ENCODE measurements around the gene HLA-DRB1.
A peak's percentile ranks its signal among the peaks of the same experiment; 100 is the strongest.
"Not testable (repeated sequence)": the region's sequence is repeated elsewhere in the genome, so short reads cannot be mapped to it uniquely, and the experiment has no call there.

HLA-DRB1 gene

DNA sequence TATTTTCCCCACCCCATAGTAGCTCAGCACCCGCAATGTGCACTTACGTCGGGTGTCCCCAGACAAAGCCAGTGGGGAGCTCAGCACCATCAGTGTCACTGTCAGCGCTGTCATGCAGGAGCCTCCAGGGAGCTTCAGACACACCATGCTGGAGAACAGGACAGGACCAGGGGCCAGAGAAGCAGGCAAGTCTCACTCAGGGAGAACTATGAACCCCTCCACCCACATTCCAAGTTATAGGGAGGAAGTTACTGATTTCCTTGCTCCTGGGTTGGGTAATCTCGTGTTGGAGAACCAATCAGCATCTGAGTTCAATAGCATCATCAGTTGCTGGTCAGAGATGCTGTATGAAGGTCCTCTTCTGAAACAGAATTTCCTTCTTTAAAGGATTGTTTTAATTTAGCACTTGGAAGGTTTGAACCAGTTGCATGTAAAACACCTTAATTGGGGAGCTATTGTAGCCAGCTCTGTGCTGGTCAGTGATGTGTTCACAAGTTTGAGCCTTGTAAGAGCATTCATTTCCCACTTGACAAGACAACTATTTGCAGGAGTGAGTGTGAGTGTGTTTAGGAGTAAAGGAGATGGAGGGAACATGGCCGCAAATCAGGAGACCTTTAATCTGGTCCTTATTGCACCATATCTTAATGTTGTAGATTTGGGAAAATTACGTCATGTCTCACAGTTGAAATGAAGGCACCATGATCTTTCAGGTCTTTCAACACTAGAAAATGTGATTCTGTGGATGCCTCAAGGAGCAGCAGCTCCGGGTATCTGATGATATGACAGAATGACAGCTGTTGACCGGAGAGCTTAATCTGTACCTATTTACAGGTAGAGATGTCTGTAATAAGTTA lies at the start of gene HLA-DRB1:
Gene HLA-DRB1 (minus strand): TSS at position 253 of the 854 bp plus-strand sequence. CDS start 106 bp downstream, at position 147.
- DNase-seq, result no peak

DNA sequence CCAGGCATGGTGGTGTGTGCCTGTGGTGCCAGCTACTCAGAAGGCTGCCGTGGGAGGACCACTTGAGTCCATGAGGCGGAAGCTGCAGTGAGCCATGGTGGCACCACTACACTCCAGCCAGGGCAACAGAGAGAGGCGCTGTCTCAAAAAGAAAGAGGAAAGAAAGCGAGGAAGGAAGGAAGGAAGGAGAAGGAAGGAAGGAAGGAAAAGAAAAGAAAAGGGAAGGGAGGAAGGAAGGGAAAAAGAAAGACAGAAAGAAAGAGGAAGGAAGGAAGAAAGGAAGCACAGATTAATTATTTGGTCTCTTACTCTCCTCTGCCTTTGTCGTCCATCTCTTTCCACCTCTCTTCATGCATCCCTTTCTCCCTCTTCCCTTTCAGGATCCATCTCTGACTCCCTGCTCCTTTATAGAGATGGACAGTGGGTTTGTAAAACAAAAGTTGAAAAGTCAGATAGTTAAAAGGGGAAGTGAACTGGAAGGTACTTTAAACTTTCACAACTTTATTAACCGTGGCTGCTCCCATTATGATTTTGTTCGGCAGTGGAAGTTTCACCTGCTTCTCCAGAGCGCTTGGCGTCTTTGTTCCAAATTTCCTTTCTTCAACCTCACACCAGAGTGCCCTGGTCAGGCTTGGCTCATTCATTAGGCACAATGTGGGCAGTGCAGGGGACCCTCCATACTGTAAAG lies 49.0 kb upstream of the HLA-DRB1 start:
- no peak for DNase-seq

DNA sequence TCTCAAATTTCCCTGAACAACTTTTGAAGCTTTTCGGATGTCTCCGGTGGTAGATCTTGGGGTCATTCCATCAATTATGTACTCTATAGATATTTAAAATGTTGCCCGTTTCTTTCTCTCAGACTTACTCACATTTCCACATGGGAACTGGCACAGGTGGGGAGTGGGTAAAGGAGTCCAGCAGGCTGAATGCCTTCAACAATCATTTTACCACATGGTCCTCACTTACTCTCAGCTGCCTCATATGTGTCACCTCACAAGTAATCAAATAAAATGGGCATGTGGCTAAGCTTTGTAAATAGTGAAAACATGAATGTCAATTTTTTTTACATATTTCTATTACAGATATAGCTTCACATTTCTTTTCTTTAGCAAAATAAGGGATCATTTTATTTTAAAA lies 48.2 kb upstream of the HLA-DRB1 start:
- DNase-seq, result no peak

DNA sequence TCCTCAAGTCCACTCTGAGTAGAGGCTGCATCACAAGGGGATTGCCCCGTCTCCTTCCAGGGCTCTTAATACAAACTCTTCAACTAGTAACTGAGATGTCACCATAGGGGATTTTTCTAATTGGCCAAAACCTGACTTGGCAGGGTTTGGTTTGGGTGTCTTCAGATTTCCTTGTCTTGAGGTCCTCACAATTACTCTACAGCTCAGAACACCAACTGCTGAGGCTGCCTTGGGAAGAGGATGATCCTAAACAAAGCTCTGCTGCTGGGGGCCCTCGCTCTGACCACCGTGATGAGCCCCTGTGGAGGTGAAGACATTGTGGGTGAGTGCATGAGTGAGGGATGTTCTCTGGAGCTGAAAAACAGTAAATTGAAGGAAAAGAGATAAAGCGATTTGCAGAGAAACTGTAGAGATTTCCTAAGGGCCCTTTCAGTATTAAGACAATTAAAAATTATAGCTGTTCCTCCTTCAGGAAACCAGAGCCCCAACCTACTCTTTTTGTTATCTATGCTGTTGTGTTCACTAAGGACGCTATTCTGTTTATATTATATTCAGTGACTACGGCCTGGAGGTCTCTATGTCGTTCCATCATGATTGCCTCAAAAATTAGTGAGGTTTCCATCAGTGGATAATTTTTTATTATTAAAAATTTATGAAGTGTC lies 47.7 kb upstream of the HLA-DRB1 start, which contains the start of gene HLA-DQA1:
Gene HLA-DQA1 (plus strand): TSS at position 188 of the 662 bp plus-strand sequence. CDS start 53 bp downstream, at position 241.
- no peak for DNase-seq

DNA sequence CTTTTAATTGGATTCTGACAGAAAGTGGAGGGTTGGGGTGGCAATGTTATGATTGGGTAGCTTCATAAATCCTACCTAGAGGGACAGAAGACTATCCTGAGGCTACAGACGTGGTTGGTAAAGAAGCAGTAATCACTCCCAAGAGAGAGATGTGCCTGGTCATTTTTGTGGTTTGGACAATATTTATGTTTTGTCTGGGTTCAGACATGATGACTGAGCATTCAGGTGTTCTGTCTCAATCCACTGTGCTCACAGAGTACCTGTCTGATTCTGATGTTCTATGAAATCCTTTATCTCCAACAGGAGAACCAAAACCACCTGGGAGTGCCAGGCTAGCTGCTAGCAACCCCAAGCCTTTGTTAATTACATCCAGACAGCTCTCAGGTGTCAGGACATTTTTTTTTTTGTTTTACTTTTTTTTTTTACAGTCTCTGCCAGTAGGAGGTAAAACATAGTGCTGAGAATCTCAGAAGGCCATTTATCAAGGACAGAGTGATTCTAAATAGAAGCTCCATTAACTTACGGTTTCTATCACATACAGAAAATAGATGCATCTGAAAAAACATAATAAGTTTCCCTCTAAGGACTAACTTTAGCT lies 46.0 kb upstream of the HLA-DRB1 start:
- DNase-seq, result no peak

DNA sequence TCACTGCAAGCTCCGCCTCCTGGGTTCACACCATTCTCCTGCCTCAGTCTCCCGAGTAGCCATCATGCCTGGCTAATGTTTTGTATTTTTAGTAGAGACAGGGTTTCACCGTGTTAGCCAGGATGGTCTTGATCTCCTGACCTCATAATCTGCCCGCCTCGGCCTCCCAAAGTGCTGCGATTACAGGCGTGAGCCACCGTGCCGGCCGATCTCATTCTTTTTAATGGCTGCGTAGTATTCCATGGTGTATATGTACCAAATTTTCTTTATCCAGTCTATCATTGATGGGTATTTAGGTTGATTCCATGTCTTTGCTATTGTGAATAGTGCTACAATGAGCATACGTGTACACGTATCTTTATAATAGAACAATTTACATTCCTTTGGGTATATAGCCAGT lies 40.1 kb upstream of the HLA-DRB1 start:
- DNase-seq, result not testable (repeated sequence)

DNA sequence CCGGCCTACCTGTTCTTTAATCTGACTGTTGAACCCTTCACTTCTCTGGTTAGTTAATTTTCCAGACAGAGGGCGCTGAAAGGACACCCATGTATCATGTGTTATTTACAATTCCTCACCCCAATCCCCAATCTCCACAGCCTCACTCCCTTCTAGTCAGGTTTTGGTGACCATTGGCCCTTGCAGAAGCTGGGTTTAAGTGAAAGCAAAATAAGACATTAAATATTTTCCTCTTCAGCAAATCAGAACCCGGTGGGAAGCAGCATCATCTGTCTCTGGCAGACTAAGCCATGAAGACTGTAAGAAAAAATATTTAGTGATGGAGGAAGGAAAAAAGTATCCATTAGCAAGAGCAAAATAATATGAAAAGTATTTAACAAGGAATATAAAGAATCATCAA lies 38.2 kb upstream of the HLA-DRB1 start:
- DNase-seq, result no peak

DNA sequence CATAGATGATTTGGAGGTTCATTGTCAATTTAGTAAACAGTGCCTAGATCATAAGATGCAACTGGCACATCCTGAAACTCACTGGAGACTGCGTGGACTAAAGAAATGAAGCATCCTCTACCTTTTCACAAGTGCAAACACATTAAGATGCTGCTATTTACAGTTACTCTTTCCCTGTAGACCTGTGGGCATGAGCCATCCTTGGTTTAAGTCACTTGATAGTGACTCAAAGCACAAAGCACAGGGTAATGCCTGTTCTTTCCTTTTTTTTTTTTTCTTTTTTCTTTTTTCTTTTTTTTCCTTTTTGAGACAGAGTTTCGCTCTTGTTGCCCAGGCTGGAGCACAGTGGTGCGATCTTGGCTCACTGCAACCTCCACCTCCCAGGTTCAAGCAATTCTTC lies 37.6 kb upstream of the HLA-DRB1 start:
- no peak for DNase-seq

DNA sequence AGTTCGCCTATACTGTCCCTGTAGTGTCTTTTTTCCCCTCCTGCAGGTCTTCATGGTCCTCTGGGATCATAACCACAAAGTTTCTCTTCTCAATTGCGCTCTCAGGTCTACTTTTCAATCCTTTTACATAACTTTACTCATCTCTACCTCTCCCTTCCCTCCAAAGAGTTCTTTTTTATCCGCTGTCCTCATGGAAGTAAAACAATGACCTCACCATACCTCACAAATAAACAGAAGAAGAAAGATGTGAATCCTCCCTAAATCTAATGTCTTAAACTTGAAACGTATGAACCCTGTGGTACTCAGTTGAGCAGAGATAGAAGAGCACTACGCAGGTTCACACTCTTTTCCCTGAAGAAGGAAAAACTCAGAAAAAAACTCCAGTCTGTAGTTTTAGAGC lies 35.5 kb upstream of the HLA-DRB1 start:
- no peak for DNase-seq

DNA sequence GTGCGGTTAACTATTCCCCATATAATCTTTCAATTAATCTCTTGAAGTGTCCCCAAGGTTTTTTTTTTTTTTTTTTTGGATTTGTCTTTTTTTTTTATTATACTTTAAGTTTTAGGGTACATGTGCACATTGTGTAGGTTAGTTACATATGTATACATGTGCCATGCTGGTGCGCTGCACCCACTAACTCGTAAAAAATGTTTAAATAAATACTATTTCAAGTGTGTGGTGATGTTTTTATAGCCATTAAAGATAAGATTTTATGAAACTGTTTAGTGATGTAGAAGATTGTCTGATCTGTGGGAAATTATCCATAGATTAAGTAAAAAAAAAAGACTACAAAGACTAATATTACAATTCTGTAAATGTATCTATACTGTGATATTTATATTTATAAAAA lies 34.9 kb upstream of the HLA-DRB1 start:
- no peak for DNase-seq

DNA sequence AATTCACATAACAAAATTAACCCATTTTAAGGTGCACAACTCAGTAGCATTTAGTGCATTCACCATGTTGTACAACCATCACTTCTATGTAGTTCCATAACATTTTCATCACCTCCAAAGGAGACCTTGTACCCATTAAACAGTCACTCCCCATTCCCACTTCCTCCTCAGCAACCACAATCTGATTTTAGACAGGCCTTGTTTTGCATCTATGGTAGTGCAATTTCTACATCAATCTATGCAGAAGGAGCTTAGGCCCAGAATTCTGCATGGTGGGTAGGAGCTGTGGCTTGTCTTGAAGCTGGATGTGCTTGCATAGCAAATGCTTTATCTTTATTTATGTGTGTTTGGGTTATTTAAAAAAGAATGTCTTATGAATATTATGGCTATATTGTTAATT lies 34.0 kb upstream of the HLA-DRB1 start:
- no peak for DNase-seq

DNA sequence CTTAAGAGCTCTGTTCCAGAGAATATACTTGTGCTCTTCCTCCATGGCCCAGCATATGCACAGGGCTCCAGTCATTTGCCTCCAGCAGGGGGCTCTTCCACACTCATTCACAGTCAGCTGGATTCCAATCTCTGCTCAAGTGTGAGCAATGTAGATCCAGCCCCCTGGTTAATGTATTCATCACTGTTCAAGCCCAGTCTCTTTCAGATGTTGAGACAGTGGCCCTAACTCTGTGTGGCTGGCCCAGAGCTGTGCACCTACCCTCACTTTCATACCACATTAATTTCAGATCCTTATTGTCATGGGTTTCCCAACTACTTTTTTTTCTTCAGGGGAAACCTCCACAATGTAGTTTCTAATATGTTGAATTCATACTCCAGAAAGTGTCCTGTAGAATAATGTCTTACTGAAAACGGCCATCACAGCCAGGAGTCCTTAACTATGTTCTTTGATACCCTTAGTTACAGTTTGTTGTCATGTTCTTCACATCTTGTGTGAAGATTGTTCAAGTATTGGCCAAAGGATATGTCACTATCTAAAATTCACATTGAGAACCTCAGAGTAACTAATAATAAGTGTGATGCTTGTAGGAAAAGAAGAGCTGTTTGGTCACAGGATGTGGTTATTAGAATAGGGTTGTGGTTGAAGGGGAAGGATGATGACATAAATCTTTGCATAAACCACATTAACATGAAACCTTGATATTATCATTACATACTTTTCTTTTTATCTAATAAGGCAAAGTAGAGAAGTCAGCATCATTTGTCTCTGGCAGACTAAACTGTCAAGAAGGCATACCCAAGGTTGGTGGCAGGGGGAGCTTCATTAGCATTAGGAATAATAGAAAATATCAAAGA lies 33.1 kb upstream of the HLA-DRB1 start:
- DNase-seq, result no peak

DNA sequence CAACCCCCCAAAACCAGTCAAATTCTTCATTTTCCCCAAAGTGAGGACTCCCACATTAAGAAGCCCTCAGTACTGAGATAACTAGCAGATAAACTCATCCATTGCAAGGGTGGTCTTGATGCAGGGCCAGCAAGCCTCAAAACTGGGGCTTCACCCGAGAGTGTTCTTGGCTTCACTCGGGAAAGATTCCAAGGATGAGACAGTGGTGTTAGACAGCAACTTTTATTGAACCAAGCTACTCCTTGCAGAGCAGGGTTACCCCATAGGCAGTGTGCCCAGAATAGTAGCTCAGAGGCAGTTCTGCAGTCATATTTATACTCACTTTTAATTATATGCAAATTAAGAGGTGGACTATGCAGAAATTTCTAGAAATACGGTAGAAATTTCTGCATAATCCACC lies 31.7 kb upstream of the HLA-DRB1 start:
- no peak for DNase-seq

DNA sequence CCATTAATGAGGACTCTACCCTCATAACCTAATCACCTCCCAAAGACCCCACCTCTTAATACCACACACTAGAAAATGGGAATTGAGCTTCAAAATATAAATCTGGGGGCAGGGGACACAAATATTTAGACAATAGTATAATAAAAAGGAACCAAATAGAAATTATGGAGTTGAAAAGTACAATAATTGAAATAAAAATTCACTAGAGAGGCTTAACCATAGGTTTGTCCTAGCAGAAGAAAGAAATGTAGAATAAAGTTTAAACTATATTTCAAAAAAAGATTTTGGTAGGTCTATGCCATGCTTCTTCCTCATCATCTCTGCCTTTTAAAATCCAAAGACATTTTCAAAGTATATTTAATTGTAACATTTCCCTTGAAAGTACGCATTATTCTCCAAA lies 28.1 kb upstream of the HLA-DRB1 start:
- no peak for DNase-seq

DNA sequence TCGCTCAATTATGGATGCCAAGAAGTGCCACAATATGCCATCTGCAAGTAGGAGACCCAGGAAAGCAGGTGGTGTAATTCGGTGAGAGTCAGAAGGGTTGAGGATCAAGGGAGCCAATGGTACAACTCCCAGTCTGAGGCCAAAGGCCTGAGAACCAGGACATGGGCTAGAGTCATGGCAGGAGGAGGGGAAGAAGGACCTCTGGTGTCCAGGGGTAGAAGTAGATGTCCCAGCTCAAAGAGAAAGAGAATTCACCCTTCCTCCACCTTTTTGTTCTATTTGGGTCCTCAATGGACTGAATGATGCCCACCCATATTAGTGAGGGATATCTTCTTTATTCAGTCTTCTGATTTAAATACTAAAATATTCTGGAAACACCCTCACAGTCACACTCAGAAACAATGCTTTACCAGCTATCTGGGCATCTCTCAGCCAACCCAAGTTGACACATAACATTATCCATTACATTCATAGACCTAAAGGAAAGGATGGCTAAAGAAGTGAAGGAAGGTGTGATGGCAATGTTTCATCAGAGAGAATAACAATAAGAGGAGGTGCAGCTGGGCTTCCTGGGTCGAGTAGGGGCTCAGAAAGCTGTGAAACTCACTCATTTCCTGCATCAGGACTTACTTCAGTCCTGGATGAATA lies 26.4 kb upstream of the HLA-DRB1 start:
- no peak for DNase-seq

DNA sequence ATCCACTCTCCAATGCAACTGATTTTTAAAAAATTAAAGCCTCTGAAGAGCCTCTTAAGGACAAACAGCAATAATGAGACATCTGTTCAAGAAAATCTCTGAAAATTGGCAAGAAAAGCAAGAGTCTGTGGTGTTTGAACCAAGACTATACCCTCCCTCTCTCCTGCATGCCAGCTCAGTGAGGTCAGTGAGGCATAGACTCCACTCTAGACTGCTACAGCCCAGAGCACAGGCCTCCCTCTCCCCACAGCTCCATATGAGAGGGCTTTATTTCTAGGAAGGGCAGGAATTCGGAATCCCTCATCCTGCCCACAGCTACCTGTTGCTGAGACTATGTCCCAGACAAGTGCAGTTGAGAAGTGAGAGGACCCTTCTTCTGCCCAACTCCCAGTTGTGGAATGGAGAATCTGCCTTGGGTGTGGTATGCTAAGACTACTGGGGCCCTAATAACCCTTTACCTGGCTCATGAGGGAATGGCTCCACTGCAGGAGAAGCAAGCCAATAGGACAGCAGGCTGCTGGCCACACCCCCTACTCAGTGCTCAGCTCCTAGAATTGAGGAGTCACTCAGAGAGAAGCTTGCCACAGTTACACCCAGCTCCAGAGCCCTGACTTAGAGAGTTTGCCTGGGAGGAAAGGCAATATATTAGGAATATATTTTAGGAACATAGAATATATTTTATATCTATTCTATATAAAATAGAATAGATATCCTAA lies 24.9 kb upstream of the HLA-DRB1 start:
- DNase-seq, result no peak

DNA sequence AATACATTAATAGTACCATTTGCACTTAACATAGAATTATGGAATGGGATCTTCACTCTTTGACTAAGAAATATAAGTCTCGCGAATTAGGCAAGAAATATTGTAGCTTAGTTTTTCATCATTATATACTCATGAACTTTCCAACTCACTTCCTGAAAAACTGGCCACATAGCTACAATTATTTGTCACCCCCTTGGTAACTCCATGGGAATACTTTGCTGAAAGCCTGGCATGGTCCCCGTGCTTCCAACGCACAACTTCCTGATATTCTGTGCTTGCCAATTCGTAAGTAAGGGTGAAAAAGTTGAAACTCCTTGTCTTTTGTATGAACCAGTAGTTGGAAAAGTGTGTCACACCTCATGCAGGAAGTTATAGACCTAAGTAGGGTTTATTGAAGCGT lies 23.8 kb upstream of the HLA-DRB1 start:
- no peak for DNase-seq

DNA sequence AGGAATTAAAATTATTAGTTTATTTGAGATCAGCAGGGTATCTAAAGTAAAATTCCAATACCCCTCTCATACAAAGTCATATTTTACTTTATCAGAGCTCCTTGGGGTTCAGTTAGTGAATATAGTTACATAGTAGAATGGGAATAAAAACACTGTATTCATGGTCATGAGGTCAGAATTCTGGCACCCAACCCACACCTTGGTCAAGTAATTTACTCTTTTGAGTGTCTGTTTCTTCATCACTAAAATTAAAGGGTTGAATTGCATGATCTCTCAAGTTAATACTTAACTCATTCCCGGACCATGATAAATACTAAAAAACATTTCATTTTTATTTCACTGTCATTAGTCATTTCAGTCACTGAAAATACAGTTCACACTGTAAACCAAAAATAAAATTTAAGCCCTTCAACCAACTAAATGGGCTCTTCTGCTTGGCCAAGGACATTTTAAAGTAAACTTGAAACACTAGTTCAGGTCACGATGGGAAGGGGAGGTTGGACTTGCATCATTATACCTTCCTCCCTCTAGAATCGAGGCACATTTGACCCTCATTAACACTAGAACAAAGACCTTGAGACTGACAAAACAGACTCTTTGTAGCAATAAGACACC lies 21.1 kb upstream of the HLA-DRB1 start:
- DNase-seq, result no peak

DNA sequence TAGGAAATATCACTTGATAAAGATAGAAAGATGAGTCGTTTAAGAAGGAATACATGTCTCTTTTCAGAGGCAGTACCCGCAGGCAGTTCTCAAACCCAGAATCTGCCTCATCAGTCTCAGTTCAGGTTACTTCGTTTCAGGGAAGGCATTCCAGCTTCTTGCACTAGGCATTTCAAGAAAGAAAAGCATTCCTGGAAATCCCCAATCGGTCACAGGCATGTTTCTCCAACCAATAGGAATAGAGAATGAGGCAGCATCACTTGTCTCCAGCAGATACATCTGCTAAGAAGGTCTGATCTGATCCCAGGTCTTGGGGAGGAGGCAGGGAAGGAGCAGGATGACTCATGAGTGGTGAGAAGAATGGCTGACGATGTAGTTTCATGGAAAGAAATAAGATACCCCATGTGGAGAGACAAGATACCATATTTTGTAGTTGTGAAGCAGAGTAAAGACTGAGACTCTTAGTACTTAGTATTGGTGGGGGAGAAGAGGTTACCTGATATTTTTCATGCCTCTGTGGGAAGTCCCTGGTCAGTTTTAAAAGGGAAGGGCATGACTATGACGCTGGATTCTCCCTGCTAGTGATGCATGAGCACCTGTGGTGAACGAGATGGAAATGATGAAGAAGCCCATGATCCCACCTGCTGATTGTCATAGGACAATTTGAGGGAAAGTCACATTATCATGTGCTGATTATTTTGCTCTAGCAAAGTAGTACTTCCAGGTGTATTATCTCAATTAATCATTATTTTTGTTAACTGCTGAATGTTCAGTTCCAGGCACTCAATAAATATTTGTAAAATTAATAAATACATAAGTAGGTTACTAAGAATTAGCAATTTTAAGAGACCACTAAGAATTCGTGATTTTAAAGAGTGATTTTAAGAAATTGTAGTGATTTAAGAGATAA lies 20.3 kb upstream of the HLA-DRB1 start:
- peak; percentile 20 for DNase-seq

DNA sequence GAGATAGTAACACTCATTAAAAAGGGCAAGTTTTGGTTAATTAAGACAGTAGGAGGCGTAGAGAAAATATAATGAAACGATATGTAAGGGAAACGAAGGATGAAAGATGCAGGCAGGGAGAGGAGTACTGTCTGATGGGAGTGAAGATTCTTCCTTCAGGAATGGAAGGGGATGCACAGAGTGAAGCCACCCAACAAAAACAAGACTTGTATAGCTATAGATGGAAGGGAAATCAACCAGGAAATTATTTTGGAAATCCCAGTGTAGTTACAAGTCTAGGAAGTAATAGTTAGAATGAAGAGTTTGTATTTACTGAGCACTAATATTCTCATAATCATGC lies 19.7 kb upstream of the HLA-DRB1 start:
- DNase-seq, result no peak

Measured in NCI-H187 treated with DMSO at 0.1 percent for 48 hours (cell line).